ENCODE measurements around the gene PPM1M. TPM values are rescaled to one million over a fixed set of nuclear protein-coding genes. Genes with fewer than 3 reads are reported as not detected.

The PPM1M gene
- total and polyA plus RNA-seq, 10 of the 15 experiments (the other 5 are each of a cell fraction or from before 2014, with no cell fraction given): 7.3 to 24.8 (median 15.8) TPM

DNA sequence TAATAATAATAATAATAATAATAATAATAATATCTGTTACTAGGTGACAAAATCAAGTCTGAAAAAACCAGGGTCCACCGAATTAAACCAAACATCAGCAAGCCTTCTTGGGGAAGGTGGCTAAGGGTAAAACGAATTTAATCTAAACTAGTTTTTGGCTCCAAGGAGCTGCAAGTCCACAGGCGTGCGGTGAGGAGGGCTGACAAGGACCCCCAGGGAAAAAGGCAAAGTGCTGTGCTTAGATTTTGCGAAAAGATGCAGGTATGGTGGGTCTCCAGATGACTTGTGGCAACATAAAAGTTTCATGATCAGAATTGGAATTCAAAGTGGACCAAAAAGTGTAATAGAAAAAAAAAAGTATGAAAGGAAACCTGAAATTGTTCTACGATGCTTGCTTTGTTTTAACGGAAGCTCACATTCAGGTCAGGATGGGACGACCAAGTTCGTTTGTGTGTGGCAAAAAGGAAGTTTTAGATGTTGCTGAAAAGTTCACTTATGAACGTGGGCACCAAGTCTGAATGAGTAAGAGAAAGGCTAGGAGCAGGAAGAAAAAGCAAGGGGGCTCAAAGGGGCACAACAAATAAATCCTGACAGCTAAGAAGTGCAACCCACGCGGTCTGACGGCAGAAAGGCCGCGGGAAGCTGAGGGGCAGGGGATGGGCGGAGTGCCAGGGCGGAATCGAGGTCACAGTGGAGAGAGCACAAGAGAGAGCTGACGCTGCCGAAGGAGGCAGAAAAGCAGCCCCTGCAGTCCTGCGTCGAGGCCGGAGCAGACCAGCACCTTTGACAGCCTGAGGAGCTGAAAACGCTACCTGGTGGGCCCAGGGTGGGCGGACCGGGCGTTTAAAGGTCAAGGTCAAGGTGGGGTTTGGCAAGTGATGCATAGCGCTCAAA, 31.8 kb downstream of the PPM1M start (continued):
- TF ChIP-seq, protein P1, sequence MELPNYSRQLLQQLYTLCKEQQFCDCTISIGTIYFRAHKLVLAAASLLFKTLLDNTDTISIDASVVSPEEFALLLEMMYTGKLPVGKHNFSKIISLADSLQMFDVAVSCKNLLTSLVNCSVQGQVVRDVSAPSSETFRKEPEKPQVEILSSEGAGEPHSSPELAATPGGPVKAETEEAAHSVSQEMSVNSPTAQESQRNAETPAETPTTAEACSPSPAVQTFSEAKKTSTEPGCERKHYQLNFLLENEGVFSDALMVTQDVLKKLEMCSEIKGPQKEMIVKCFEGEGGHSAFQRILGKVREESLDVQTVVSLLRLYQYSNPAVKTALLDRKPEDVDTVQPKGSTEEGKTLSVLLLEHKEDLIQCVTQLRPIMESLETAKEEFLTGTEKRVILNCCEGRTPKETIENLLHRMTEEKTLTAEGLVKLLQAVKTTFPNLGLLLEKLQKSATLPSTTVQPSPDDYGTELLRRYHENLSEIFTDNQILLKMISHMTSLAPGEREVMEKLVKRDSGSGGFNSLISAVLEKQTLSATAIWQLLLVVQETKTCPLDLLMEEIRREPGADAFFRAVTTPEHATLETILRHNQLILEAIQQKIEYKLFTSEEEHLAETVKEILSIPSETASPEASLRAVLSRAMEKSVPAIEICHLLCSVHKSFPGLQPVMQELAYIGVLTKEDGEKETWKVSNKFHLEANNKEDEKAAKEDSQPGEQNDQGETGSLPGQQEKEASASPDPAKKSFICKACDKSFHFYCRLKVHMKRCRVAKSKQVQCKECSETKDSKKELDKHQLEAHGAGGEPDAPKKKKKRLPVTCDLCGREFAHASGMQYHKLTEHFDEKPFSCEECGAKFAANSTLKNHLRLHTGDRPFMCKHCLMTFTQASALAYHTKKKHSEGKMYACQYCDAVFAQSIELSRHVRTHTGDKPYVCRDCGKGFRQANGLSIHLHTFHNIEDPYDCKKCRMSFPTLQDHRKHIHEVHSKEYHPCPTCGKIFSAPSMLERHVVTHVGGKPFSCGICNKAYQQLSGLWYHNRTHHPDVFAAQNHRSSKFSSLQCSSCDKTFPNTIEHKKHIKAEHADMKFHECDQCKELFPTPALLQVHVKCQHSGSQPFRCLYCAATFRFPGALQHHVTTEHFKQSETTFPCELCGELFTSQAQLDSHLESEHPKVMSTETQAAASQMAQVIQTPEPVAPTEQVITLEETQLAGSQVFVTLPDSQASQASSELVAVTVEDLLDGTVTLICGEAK (IDR thresholded peaks at IDR 0.05; ENCODE audit: borderline replicate concordance): no peak
- TF ChIP-seq, protein P2, sequence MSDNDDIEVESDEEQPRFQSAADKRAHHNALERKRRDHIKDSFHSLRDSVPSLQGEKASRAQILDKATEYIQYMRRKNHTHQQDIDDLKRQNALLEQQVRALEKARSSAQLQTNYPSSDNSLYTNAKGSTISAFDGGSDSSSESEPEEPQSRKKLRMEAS (IDR thresholded peaks at IDR 0.05; ENCODE audit: low read depth, low read length): no peak; the same call in 1 of the 2 replicates
- no peak for TF ChIP-seq ZNF622 (IDR thresholded peaks at IDR 0.05)
- TF ChIP-seq IKZF2 (IDR thresholded peaks at IDR 0.05): 0 out of 4 replicates have a peak, but pooled peaks of 1 of the 2 experiments have one; percentile 11
- no peak for TF ChIP-seq SMAD1 (IDR thresholded peaks at IDR 0.05; ENCODE audit: low read depth, partially characterized antibody)
- 0 out of 2 replicates have a peak, but pooled peaks have one; percentile 41 for TF ChIP-seq PAX5 (IDR thresholded peaks at IDR 0.05; ENCODE audit: borderline replicate concordance, low read depth, low read length)
- no peak for TF ChIP-seq ATF7 (IDR thresholded peaks at IDR 0.05; ENCODE audit: low read depth)
- peak; percentile 88 for TF ChIP-seq ESRRA (IDR thresholded peaks at IDR 0.05; ENCODE audit: low read length)
- no peak for TF ChIP-seq ZBED1 (IDR thresholded peaks at IDR 0.05; ENCODE audit: borderline replicate concordance)
- TF ChIP-seq, protein P3, sequence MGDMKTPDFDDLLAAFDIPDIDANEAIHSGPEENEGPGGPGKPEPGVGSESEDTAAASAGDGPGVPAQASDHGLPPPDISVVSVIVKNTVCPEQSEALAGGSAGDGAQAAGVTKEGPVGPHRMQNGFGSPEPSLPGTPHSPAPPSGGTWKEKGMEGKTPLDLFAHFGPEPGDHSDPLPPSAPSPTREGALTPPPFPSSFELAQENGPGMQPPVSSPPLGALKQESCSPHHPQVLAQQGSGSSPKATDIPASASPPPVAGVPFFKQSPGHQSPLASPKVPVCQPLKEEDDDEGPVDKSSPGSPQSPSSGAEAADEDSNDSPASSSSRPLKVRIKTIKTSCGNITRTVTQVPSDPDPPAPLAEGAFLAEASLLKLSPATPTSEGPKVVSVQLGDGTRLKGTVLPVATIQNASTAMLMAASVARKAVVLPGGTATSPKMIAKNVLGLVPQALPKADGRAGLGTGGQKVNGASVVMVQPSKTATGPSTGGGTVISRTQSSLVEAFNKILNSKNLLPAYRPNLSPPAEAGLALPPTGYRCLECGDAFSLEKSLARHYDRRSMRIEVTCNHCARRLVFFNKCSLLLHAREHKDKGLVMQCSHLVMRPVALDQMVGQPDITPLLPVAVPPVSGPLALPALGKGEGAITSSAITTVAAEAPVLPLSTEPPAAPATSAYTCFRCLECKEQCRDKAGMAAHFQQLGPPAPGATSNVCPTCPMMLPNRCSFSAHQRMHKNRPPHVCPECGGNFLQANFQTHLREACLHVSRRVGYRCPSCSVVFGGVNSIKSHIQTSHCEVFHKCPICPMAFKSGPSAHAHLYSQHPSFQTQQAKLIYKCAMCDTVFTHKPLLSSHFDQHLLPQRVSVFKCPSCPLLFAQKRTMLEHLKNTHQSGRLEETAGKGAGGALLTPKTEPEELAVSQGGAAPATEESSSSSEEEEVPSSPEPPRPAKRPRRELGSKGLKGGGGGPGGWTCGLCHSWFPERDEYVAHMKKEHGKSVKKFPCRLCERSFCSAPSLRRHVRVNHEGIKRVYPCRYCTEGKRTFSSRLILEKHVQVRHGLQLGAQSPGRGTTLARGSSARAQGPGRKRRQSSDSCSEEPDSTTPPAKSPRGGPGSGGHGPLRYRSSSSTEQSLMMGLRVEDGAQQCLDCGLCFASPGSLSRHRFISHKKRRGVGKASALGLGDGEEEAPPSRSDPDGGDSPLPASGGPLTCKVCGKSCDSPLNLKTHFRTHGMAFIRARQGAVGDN (IDR thresholded peaks at IDR 0.05): peak; percentile 11; the same call in 1 of the 2 replicates
- TF ChIP-seq MYC (IDR thresholded peaks at IDR 0.05; ENCODE audit: insufficient read depth, insufficient read length, insufficient replicate concordance, low read length, severe bottlenecking): peak; percentile 69
- TF ChIP-seq MEF2B (IDR thresholded peaks at IDR 0.05; ENCODE audit: partially characterized antibody, poor library complexity, severe bottlenecking): no peak
